Kidney (tissue), 14 donors: Measurements from ENCODE around the gene RCL1. TPM values are rescaled to one million over a fixed set of nuclear protein-coding genes. Genes with fewer than 3 reads are reported as not detected.
A peak's percentile ranks its signal among the peaks of the same experiment; 100 is the strongest.
"Not testable (repeated sequence)": the region's sequence is repeated elsewhere in the genome, so short reads cannot be mapped to it uniquely, and the experiment has no call there.

ENCODE experiments used
- DNase-seq, 5 donors: peaks; one replicate each; pipeline ENCODE4 v3.0.0-alpha.2; 2013 to 2020
- FAIRE-seq: peaks from 2 replicates; lab custom pipeline; 2012; peaks lifted over from hg19 to GRCh38; lab: Jason Lieb, UNC
- H3K27ac ChIP-seq, 2 donors: one replicate each; pipeline ENCODE4 v1.7.0; 2013; ENCODE audit warnings: low read depth in 2 of 2, low read length in 2 of 2, inconsistent platforms in 1 of 2
- H3K27me3 ChIP-seq: one replicate; pipeline ENCODE4 v1.7.1; 2013; ENCODE audit warnings: low read length, inconsistent platforms; ENCODE audit not compliant: control insufficient read depth, insufficient read depth
- H3K36me3 ChIP-seq, 3 donors: one replicate each; pipeline versions ENCODE4 v1.7.0 to v1.7.1; 2013; ENCODE audit warnings: low read length in 3 of 3, control low read depth in 1 of 3, inconsistent platforms in 1 of 3; ENCODE audit not compliant: insufficient read depth in 3 of 3, control insufficient read depth in 2 of 3
- H3K4me1 ChIP-seq, 3 donors: one replicate each; pipeline versions ENCODE4 v1.7.0 to v1.7.1; 2013; ENCODE audit warnings: low read length in 3 of 3, inconsistent platforms in 1 of 3, low read depth in 1 of 3; ENCODE audit not compliant: control insufficient read depth in 2 of 3, insufficient read depth in 2 of 3
- H3K4me3 ChIP-seq, 3 donors: one replicate each; pipeline versions ENCODE4 v1.7.0 to v1.8.1; 2013; ENCODE audit warnings: low read length in 3 of 3, control low read depth in 1 of 3, inconsistent platforms in 1 of 3
- H3K9ac ChIP-seq, 3 donors: one replicate each; pipeline versions ENCODE4 v1.7.0 to v1.7.1; 2013; ENCODE audit warnings: low read length in 3 of 3, control low read depth in 1 of 3, inconsistent platforms in 1 of 3
- H3K9me3 ChIP-seq, 3 donors: one replicate each; pipeline versions ENCODE4 v1.7.0 to v1.7.1; 2013; ENCODE audit warnings: low read length in 3 of 3, control low read depth in 1 of 3, inconsistent platforms in 1 of 3; ENCODE audit not compliant: control insufficient read depth in 2 of 3, insufficient read depth in 1 of 3
- CTCF ChIP-seq: IDR thresholded peaks from 3 replicates; pipeline ENCODE4 v1.5.1; 2012; ENCODE audit warnings: mild to moderate bottlenecking, moderate library complexity, borderline replicate concordance; ENCODE audit not compliant: insufficient read depth; ENCODE audit errors: extremely low read depth
- intact Hi-C: fragments of 100-400 bp; cut with DNase I; formaldehyde crosslinking; loops from one replicate; pipeline ENCODE4 v1.11.1; 2022
- polyA plus RNA-seq: library from polyadenylated mRNA; stranded (reverse); fragments of 350-450 nt; fragmentation: Illumina TruSeq; extraction: RNeasy Lipid Tissue Mini Kit (QIAGEN cat#74804); gene quantifications from one replicate; pipeline ENCODE4 v1.2.3, GENCODE V29; 2014; ENCODE audit warnings: low read depth, low replicate concordance; ENCODE audit not compliant: insufficient read depth
- total RNA-seq: library from RNA; stranded (reverse); fragmentation: NEBNext Ultra II Directional; extraction: Animal tissue kit (Norgen Biotek cat#: 25700); gene quantifications from one replicate; pipeline ENCODE4 v1.2.1, GENCODE V29; 2021
- donor health status: control.
- donor health status: control.
- donor health status: control.
- donor health status: control.
- donor health status: control.
- donor health status: DM: yes; HTN: yes; CAD: no.
- donor health status: Normal renal cell carcinoma (clear cell type).

Gene RCL1
- total and polyA plus RNA-seq, 2 donors from 2014 or later = 15.7 to 22.8 TPM

GRCh38 chr9:4792054-4792571 lies 631 bp upstream of the RCL1 start:
- TF ChIP-seq CTCF = no peak
- peaks cover 0 to 12% (median 9%) of the 10 kb centered on the region in 3 donors for H3K4me1 ChIP-seq
- peak in 1 of 5 donors; percentile 33 for DNase-seq
- no peaks in the 10 kb centered on the region for H3K27me3 ChIP-seq
- no peak overlapping the region for H3K27ac ChIP-seq
- H3K4me3 ChIP-seq = peak overlapping the region; percentile 90 to 99 (median 95)
- H3K9me3 ChIP-seq = no peaks in the 10 kb centered on the region
- no peaks in the 10 kb centered on the region for H3K36me3 ChIP-seq
- peak overlapping the region; percentile 17 to 95 (median 82) for H3K9ac ChIP-seq
- intact Hi-C loops = no loop called here
- no peak for FAIRE-seq

- no peaks in the 10 kb centered on the region for H3K36me3 ChIP-seq
- no peaks in the 10 kb centered on the region for H3K9me3 ChIP-seq
- H3K27ac ChIP-seq = peak overlapping the region; percentile 95 to 96
- H3K27me3 ChIP-seq = no peaks in the 10 kb centered on the region
- no peak for TF ChIP-seq CTCF
- no peak for FAIRE-seq
- H3K9ac ChIP-seq = peak overlapping the region; percentile 20 to 62 (median 56)
- peak in 1 of 5 donors; percentile 82 for DNase-seq
- H3K4me1 ChIP-seq = peaks cover 3 to 21% (median 9%) of the 10 kb centered on the region in 3 donors
- H3K4me3 ChIP-seq = peak overlapping the region; percentile 72 to 80 (median 75)
- intact Hi-C loops = no loop called here
Measured at GRCh38 chr9:4793459-4794395, 983 bp downstream of the RCL1 start.

- FAIRE-seq = no peak
- Histone ChIP-seq H3K36me3 (no peaks in the 10 kb centered on the region), H3K27me3 (no peaks in the 10 kb centered on the region), H3K4me3 (no peak overlapping the region), H3K4me1 (peaks cover 3 to 21% (median 11%) of the 10 kb centered on the region in 3 donors), H3K27ac (no peak overlapping the region), H3K9ac (no peak overlapping the region), H3K9me3 (no peaks in the 10 kb centered on the region)
- intact Hi-C loops = no loop called here
- no peak for DNase-seq
- TF ChIP-seq CTCF = no peak
Measured at GRCh38 chr9:4794691-4795090, 1.9 kb downstream of the RCL1 start.

GRCh38 chr9:4795108-4795507 lies 2.4 kb downstream of the RCL1 start:
- H3K27me3 ChIP-seq, H3K36me3 ChIP-seq, H3K9me3 ChIP-seq, H3K4me3 ChIP-seq, DNase-seq, FAIRE-seq, intact Hi-C loops, H3K9ac ChIP-seq, H3K27ac ChIP-seq: not testable (repeated sequence)
- H3K4me1 ChIP-seq = peaks cover 3 to 21% (median 11%) of the 10 kb centered on the region in 3 donors
